Cardiac fibroblast (primary cell): ENCODE measurements around the gene CAPZA2.

ENCODE experiments used
- DNase-seq, 2 donors: peaks; one replicate each; pipeline versions ENCODE4 v3.0.0 to v3.0.0-alpha.2; 2010; ENCODE audit warnings: low read depth in 2 of 2
- H3K4me3 ChIP-seq, 2 donors: replicated peaks in 1 of 2; 1 replicate in 1 of 2; 2 replicates in 1 of 2; pipeline ENCODE4 v1.5.1; 2011; ENCODE audit warnings: low read depth in 2 of 2, low read length in 2 of 2, mild to moderate bottlenecking in 2 of 2, moderate library complexity in 1 of 2
- TF ChIP-seq, protein P1 (sequence below): IDR thresholded peaks from one replicate; pipeline ENCODE4 v1.5.1; 2011; ENCODE audit warnings: low read depth, mild to moderate bottlenecking, low read length, inconsistent platforms

Gene CAPZA2

DNA sequence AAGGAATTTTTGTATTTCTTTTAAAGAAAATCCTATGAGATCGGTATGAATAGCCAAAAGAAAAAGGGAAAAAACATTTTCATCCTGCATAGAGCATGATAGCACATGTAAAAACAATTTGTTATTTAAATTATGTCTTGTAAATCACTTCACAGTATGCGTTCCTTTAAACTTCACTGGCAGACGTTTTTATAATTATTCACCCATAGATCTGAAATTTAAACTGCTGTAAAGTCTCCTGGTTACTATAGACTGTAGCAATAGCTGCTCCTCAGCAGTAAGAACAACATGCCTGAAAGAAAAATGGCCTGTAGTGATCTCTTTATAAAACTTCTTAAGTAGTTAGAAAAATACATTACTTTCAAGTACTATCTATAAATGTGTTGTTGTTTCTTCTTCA, 26.5 kb downstream of the CAPZA2 start:
- H3K4me3 ChIP-seq = no peak overlapping the region
- TF ChIP-seq, protein P1, sequence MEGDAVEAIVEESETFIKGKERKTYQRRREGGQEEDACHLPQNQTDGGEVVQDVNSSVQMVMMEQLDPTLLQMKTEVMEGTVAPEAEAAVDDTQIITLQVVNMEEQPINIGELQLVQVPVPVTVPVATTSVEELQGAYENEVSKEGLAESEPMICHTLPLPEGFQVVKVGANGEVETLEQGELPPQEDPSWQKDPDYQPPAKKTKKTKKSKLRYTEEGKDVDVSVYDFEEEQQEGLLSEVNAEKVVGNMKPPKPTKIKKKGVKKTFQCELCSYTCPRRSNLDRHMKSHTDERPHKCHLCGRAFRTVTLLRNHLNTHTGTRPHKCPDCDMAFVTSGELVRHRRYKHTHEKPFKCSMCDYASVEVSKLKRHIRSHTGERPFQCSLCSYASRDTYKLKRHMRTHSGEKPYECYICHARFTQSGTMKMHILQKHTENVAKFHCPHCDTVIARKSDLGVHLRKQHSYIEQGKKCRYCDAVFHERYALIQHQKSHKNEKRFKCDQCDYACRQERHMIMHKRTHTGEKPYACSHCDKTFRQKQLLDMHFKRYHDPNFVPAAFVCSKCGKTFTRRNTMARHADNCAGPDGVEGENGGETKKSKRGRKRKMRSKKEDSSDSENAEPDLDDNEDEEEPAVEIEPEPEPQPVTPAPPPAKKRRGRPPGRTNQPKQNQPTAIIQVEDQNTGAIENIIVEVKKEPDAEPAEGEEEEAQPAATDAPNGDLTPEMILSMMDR = no peak
- DNase-seq = no peak

DNA sequence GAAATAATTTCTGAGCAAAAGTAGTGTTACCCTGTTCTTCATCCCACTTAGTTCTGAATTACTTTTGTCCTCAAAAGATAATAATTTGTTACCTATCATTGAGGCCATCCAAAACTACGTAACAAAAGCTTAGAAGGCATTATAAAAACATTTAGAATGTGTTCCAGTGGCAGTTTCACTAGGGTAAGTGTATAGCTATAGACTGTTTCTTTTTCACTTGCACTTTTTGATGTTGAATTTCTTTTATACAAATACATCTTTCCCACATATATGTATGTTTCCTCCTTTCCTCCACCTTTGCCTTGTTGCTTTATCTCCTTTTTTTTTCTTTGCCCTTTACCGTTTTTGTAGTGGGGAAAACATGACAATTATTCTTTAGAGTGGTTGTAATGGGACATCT, 33.5 kb downstream of the CAPZA2 start:
- DNase-seq = no peak
- TF ChIP-seq, protein P1 = no peak
- H3K4me3 ChIP-seq = no peak overlapping the region

DNA sequence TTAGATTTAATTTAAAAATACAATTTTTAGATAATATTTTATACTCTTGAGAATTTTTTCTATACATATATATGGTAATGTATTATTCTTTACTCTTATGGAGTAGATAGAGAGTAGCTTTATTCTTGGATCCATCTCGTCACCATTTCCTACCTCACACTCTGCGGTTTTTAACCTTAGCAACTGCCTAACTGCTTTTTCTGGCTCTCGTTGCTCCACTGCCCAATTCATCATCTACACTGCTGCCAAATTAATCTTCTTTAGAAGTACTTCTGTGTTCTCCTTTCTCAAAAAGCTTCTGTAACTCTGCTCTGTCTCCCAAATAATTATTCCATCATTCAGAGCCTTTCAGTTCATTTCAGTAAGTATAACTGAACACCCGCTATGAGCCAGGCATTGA, 35.3 kb downstream of the CAPZA2 start:
- no peak overlapping the region for H3K4me3 ChIP-seq
- DNase-seq = no peak
- TF ChIP-seq, protein P1 = no peak

DNA sequence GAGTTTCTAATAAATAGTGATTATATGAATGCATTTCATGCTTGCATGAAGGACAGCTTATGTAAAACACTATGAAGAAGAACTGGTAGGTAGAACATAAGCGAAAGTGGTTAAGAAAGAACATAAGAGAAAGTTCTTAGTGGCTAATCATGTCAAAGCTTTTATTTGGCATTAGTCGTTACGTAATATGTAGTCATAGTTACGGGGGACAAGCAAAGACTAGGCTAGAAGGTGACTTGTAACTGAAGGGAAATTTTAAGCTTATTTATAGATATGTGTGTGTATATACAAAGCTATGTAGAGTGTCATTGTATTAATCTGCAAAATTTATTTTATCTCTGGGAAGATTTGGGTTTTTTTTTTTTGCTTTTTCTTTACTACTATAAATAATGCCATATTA, 36.9 kb downstream of the CAPZA2 start:
- DNase-seq = peak; percentile 31 to 45
- TF ChIP-seq, protein P1 = no peak
- H3K4me3 ChIP-seq = no peak overlapping the region

DNA sequence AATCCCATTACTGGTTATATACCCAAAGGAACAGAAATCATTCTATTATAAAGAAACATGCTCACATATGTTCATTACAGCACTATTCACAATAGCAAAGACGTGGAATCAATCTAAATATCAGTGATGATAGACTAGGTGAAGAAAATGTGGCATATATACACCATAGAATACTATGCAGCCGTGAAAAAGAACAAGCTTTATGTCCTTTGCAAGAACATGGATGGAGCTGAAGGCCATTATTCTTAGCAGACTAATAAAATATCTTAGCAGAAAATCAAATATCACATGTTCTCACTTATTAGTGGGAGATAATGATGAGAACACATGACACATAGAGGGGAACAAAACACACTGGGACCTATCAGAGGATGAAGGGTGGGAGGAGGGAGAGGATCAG, 38.8 kb downstream of the CAPZA2 start:
- DNase-seq = no peak
- TF ChIP-seq, protein P1 = no peak
- no peak overlapping the region for H3K4me3 ChIP-seq

DNA sequence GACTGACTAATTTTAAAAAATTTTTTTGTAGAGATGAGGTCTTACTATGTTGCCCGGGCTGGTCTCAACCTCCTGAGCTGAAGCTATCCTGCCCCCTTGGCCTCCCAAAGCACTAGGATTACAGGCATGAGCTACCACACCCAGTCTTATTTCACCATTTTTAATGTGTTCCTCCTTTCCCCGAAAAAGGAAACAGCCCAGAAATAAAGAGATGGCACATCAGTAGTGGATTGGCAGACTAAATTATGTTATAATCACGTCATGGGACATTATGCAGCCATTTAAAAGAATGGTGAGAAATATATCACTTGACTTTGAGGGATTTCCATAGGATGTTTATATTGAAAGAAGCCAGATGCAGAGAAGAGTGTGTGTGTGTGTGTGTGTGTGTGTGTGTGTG, 40.5 kb downstream of the CAPZA2 start:
- TF ChIP-seq, protein P1 = no peak
- no peak overlapping the region for H3K4me3 ChIP-seq
- DNase-seq = no peak

DNA sequence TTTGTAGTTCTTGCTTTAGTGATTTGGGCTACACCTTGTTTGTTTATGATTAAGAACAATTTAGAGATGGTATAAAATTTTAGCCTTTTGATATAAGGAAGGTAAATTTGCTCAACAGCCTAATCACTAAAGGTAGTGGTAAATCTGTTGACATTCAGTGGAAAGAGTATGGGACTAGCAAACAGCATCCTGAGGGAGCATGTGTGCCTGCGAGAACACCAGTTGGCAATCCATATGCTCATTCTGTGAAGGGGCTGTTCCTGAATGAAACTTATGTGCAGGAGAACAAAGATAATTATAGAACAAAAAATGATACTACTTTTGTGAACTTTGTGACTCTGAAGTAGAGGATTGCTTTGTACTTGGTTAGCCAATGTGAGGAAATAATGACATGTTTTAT, 44.0 kb downstream of the CAPZA2 start:
- TF ChIP-seq, protein P1 = no peak
- no peak for DNase-seq
- no peak overlapping the region for H3K4me3 ChIP-seq
